ENCODE results near the gene PNLIPRP3. TPM values are rescaled to one million over a fixed set of nuclear protein-coding genes. Genes with fewer than 3 reads are reported as not detected.

Gene PNLIPRP3
- total and polyA plus RNA-seq, 2 of the 8 experiments (the other 6 are each of a cell fraction or from before 2014, with no cell fraction given): not detected

- TF ChIP-seq KDM4A (IDR thresholded peaks at IDR 0.05; ENCODE audit: low read depth, low read length, severe bottlenecking) (no peak), EGR1 (IDR thresholded peaks at IDR 0.05; ENCODE audit: borderline replicate concordance, low read depth, low read length) (no peak), RFX5 (IDR thresholded peaks at IDR 0.05; ENCODE audit: borderline replicate concordance, low read depth, low read length) (no peak), CTBP2 (IDR thresholded peaks at IDR 0.05; ENCODE audit: borderline replicate concordance, insufficient read depth, insufficient read length, low read length) (no peak), E2F6 (IDR thresholded peaks at IDR 0.05) (no peak), TAF1 (IDR thresholded peaks at IDR 0.05; ENCODE audit: low read depth, low read length) (no peak), ATF2 (IDR thresholded peaks at IDR 0.05; ENCODE audit: low read length) (no peak), EZH2 (IDR thresholded peaks at IDR 0.05; ENCODE audit: low read depth, low read length, severe bottlenecking) (no peak), SAP30 (IDR thresholded peaks at IDR 0.05; ENCODE audit: insufficient read depth, insufficient replicate concordance, low read length) (no peak), CHD2 (IDR thresholded peaks at IDR 0.05; ENCODE audit: low read length) (no peak)
These were observed 50.5 kb downstream of the PNLIPRP3 start (continued) for GRCh38 chr10:116477986-116478664.
